Measurements from ENCODE around the gene NEK9. TPM values are rescaled to one million over a fixed set of nuclear protein-coding genes. Genes with fewer than 3 reads are reported as not detected.

Gene NEK9
- polyA plus RNA-seq, 4 donors, result 120 to 150 (median 133) TPM

DNA sequence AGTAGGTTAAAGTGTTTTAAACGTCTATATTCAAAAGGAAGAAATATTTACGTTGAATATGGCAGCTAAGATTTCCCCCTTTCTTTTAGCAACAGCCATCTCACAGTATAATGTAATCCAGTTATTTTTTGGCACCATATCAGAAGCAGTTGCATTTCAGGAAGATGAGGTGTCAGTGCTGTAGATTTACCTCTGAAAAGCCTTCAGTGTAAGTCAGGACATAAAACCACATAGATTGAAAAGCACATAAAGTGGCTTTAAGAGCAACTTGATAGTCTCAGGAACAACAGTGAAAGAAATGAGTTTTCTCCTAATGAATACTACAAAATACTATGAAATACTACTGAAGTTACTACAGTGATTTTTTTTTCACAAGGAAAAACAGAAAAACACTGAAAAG is 82.5 kb downstream of the NEK9 start:
- no peak for DNase-seq (ENCODE audit: low read depth in 4 of 4, low spot score in 2 of 4)

GRCh38 chr14:75042035-75042434 is 84.8 kb downstream of the NEK9 start:
- no peak for DNase-seq (ENCODE audit: low read depth in 4 of 4, low spot score in 2 of 4)

- no peak for DNase-seq (ENCODE audit: low read depth in 4 of 4, low spot score in 2 of 4)
These were observed 85.2 kb downstream of the NEK9 start for GRCh38 chr14:75041613-75042012.

DNA sequence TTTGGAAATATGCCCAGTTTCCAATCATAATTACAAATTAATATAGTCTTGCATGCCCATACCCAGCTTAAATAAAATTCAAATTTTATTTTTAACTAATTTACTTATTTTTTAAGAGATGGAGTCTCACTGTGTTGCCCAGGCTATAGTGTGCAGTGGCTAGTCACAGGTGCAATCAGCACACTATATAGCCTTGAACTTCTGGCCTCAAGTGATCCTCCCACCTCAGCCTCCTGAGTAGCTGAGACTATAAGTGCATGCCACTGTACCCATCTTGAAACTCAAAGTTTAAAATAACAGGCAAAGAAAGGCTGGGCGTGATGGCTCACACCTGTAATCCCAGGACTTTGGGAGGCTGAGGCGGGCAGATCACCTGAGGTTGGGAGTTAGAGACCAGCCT is 85.9 kb downstream of the NEK9 start:
- no peak for DNase-seq (ENCODE audit: low read depth in 4 of 4, low spot score in 2 of 4)

DNA sequence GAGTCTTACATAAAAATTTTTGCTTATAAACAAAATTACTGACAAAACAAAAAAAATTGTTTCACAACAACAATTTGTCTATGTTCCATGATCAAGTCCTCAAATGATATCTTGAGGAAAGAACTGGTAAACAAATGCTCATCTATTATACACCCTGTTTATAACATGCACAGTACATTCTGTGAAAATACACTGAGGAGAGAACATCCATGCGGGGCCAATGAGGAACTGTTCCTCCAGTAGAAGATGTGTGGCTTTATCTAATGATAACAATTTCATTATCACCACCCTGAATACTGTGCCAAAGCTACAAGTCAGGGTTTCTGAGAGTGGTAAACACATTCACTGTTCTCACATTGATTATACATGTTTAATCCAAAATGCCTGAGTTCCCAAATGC is 86.3 kb downstream of the NEK9 start:
- no peak for DNase-seq (ENCODE audit: low read depth in 4 of 4, low spot score in 2 of 4)

DNA sequence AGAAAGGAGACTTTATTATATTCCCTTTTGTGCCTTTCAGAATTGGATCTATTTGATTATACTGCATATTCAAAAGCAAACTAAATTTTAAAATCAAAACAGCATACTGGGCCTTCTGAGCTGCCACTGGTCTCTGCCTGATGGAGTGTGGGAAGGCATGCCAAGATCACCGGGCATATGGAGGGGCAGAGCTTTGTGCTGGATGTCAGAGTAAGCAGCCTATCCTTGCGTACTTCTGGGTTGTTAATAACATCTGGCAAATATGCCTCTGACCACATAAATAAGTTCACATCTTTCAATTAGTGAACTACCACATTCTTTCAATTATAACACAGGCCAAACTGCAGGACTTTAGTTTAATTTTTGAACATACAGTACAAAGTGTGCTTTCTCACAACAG is 93.9 kb downstream of the NEK9 start:
- no peak for DNase-seq (ENCODE audit: low read depth in 4 of 4, low spot score in 2 of 4)

DNA sequence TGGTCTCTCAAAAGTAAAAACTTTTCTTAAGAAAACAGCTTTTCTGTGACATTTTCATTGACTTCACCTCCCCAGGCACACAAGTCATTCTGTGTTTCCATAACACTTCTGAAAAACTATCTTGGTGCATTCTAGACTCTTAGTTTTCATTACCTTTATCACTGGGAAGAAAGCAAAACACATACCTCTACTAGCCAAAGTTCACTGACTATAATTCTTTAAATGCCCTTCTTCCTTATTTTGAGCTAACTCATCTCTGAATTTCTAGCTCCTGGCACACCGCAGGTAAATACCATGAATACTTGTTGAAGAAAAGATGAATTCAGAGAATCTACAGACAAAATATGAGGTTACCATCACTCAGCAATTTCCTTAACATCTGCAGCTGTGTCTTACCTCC is 96.7 kb downstream of the NEK9 start:
- no peak for DNase-seq (ENCODE audit: low read depth in 4 of 4, low spot score in 2 of 4)

Other genes starting within 250 kb of the NEK9 start
- 100 to 1,000 TPM; 103 to 135 (median 125) TPM for gene DLST, start 245.1 kb downstream of the NEK9 start, polyA plus RNA-seq (ENCODE audit: insufficient read length in 4 of 4)
- 1 to 10 TPM; 1.0 to 2.1 (median 1.7) TPM for gene RPS6KL1, start 203.8 kb downstream of the NEK9 start, polyA plus RNA-seq (ENCODE audit: insufficient read length in 4 of 4)
- 10 to 100 TPM in 2 of 4 donors, 1 to 10 TPM in 2; 7.0 to 10.7 (median 9.9) TPM for gene PGF, start 171.5 kb downstream of the NEK9 start, polyA plus RNA-seq (ENCODE audit: insufficient read length in 4 of 4)
- gene EIF2B2, start 124.1 kb downstream of the NEK9 start, polyA plus RNA-seq (ENCODE audit: insufficient read length in 4 of 4), result 10 to 100 TPM; 59.2 to 74.4 (median 63.7) TPM
- 10 to 100 TPM; 33.3 to 43.7 (median 38.4) TPM for gene MLH3, start 75.6 kb downstream of the NEK9 start, polyA plus RNA-seq (ENCODE audit: insufficient read length in 4 of 4)
- gene ACYP1, start 63.0 kb downstream of the NEK9 start, polyA plus RNA-seq (ENCODE audit: insufficient read length in 4 of 4), result 10 to 100 TPM; 25.4 to 65.2 (median 36.6) TPM
- 10 to 100 TPM in 1 of 4 donors, 1 to 10 TPM in 3; 7.1 to 10.8 (median 7.2) TPM for gene ZC2HC1C, start 57.4 kb downstream of the NEK9 start, polyA plus RNA-seq (ENCODE audit: insufficient read length in 4 of 4)
- gene TMED10, start 49.6 kb upstream of the NEK9 start, polyA plus RNA-seq (ENCODE audit: insufficient read length in 4 of 4), result 100 to 1,000 TPM; 230 to 268 (median 246) TPM
- 100 to 1,000 TPM in 1 of 4 donors, 10 to 100 TPM in 3; 42.5 to 913 (median 86.9) TPM for gene FOS, start 151.8 kb upstream of the NEK9 start, polyA plus RNA-seq (ENCODE audit: insufficient read length in 4 of 4)

All from left renal cortex interstitium (tissue), 4 donors.